Trophoblast cell (in vitro differentiated cells and primary cell): ENCODE data around the gene AVPI1.
"Not testable (repeated sequence)": the region's sequence is repeated elsewhere in the genome, so short reads cannot be mapped to it uniquely, and the experiment has no call there.

Experiments
- DNase-seq, 2 donors: peaks; one replicate each; pipeline ENCODE4 v3.0.0-alpha.2; 2016
- H2AFZ ChIP-seq: 2 replicates; pipeline ENCODE4 v1.6.1; 2013; ENCODE audit warnings: low read length, moderate library complexity, mild to moderate bottlenecking; ENCODE audit not compliant: insufficient read depth, poor library complexity
- H2AK5ac ChIP-seq: 2 replicates; pipeline ENCODE4 v1.6.1; 2013; ENCODE audit warnings: mild to moderate bottlenecking, low read length
- H2BK120ac ChIP-seq: 2 replicates; pipeline ENCODE4 v1.6.1; 2013; ENCODE audit warnings: low read length, mild to moderate bottlenecking, moderate library complexity; ENCODE audit not compliant: insufficient read depth, poor library complexity
- H2BK12ac ChIP-seq: 2 replicates; pipeline ENCODE4 v1.6.1; 2013; ENCODE audit warnings: mild to moderate bottlenecking, low read length, moderate library complexity
- H2BK5ac ChIP-seq: 2 replicates; pipeline ENCODE4 v1.6.1; 2013; ENCODE audit warnings: low read length, low read depth, moderate library complexity, mild to moderate bottlenecking; ENCODE audit not compliant: poor library complexity
- H3K14ac ChIP-seq: 2 replicates; pipeline ENCODE4 v1.6.1; 2013; ENCODE audit warnings: mild to moderate bottlenecking, low read length
- H3K18ac ChIP-seq: 2 replicates; pipeline ENCODE4 v1.6.1; 2013; ENCODE audit warnings: mild to moderate bottlenecking, low read length
- H3K23ac ChIP-seq: 2 replicates; pipeline ENCODE4 v1.6.1; 2013; ENCODE audit warnings: low read length
- H3K27ac ChIP-seq: 2 replicates; pipeline ENCODE4 v1.5.1; 2013; ENCODE audit warnings: low read depth, mild to moderate bottlenecking, inconsistent platforms, low read length, moderate library complexity
- H3K27me3 ChIP-seq: 2 replicates; pipeline ENCODE4 v1.6.1; 2013; ENCODE audit warnings: inconsistent platforms, mild to moderate bottlenecking, low read length, moderate library complexity; ENCODE audit not compliant: insufficient read depth
- H3K36me3 ChIP-seq, 2 experiments: 1 replicate in 1 of 2; 2 replicates in 1 of 2; pipeline ENCODE4 v1.6.1; 2013; ENCODE audit warnings: low read length in 2 of 2, mild to moderate bottlenecking in 2 of 2, moderate library complexity in 1 of 2; ENCODE audit not compliant: insufficient read depth in 2 of 2, control insufficient read depth in 1 of 2
- H3K4ac ChIP-seq: 2 replicates; pipeline ENCODE4 v1.6.1; 2013; ENCODE audit warnings: low read depth, mild to moderate bottlenecking, low read length, moderate library complexity
- H3K4me1 ChIP-seq, 2 experiments: 1 replicate in 1 of 2; 2 replicates in 1 of 2; pipeline ENCODE4 v1.6.1; 2013; ENCODE audit warnings: low read length in 2 of 2, mild to moderate bottlenecking in 2 of 2, moderate library complexity in 1 of 2; ENCODE audit not compliant: insufficient read depth in 2 of 2, control insufficient read depth in 1 of 2
- H3K4me2 ChIP-seq: 2 replicates; pipeline ENCODE4 v1.6.1; 2013; ENCODE audit warnings: inconsistent platforms, mild to moderate bottlenecking, low read length, moderate library complexity
- H3K4me3 ChIP-seq: 2 replicates; pipeline ENCODE4 v1.5.1; 2013; ENCODE audit warnings: mild to moderate bottlenecking, low read depth, low read length, inconsistent platforms
- H3K79me1 ChIP-seq: one replicate; pipeline ENCODE4 v1.6.1; 2013; ENCODE audit warnings: low read length
- H3K79me2 ChIP-seq: 2 replicates; pipeline ENCODE4 v1.6.1; 2013; ENCODE audit warnings: low read length, mild to moderate bottlenecking; ENCODE audit not compliant: control insufficient read depth, insufficient read depth, poor library complexity
- H3K9ac ChIP-seq: 2 replicates; pipeline ENCODE4 v1.6.1; 2013; ENCODE audit warnings: mild to moderate bottlenecking, low read length
- H3K9me3 ChIP-seq: 2 replicates; pipeline ENCODE4 v1.6.1; 2013; ENCODE audit warnings: low read depth, mild to moderate bottlenecking, control low read depth, inconsistent platforms, low read length; ENCODE audit not compliant: insufficient read depth
- H4K12ac ChIP-seq: 2 replicates; pipeline ENCODE4 v1.6.1; 2013; ENCODE audit warnings: low read depth, mild to moderate bottlenecking, low read length, moderate library complexity
- H4K8ac ChIP-seq: 2 replicates; pipeline ENCODE4 v1.6.1; 2013; ENCODE audit warnings: low read depth, mild to moderate bottlenecking, low read length, moderate library complexity
- H4K91ac ChIP-seq: one replicate; pipeline ENCODE4 v1.6.1; 2013; ENCODE audit warnings: low read depth, mild to moderate bottlenecking, low read length, moderate library complexity
- WGBS: extraction: QIAGEN DNeasy Blood & Tissue Kit; methylation state at CpG from one replicate; pipeline ENCODE4 v1.1.7; 2013; ENCODE audit warnings: missing lambda C conversion rate; ENCODE audit not compliant: insufficient read length, insufficient coverage; ENCODE audit errors: extremely low coverage; 5-methylcytosine and 5-hydroxymethylcytosine counted together

Gene AVPI1

GRCh38 chr10:97647556-97647955 is 39.5 kb downstream of the AVPI1 start:
- Histone ChIP-seq H3K14ac (no peak overlapping the region), H4K91ac (no peak overlapping the region), H3K9ac (no peak overlapping the region), H3K4ac (no peak overlapping the region), H4K12ac (no peak overlapping the region), H2BK120ac (no peak overlapping the region), H3K4me2 (no peak overlapping the region), H3K27me3 (no peaks in the 10 kb centered on the region), H3K4me3 (no peak overlapping the region), H3K79me2 (no peaks in the 10 kb centered on the region), H2BK12ac (no peak overlapping the region), H3K9me3 (no peaks in the 10 kb centered on the region), H2AK5ac (no peak overlapping the region), H2BK5ac (no peak overlapping the region), H3K79me1 (peaks cover 7% of the 10 kb centered on the region), H3K4me1 (peaks cover 6 to 15% of the 10 kb centered on the region in 2 experiments), H3K36me3 (peaks cover 6 to 21% of the 10 kb centered on the region in 2 experiments), H2AFZ (no peak overlapping the region), H3K23ac (no peak overlapping the region), H3K18ac (no peak overlapping the region), H3K27ac (no peak overlapping the region), H4K8ac (no peak overlapping the region)
- WGBS, result no CpG with 5 or more reads among the region's 1 CpG
- DNase-seq, result peak in 1 of 2 donors; percentile 73

GRCh38 chr10:97644936-97645335 is 42.1 kb downstream of the AVPI1 start:
- Histone ChIP-seq H3K18ac (no peak overlapping the region), H2AFZ (no peak overlapping the region), H4K12ac (no peak overlapping the region), H3K4me3 (no peak overlapping the region), H3K14ac (no peak overlapping the region), H4K91ac (no peak overlapping the region), H3K79me2 (peaks cover 8% of the 10 kb centered on the region), H3K27me3 (no peaks in the 10 kb centered on the region), H2BK5ac (no peak overlapping the region), H3K4ac (no peak overlapping the region), H3K23ac (no peak overlapping the region), H3K36me3 (peaks cover 2 to 11% of the 10 kb centered on the region in 2 experiments), H3K4me1 (peaks cover 3 to 13% of the 10 kb centered on the region in 2 experiments), H3K4me2 (no peak overlapping the region), H2BK12ac (no peak overlapping the region), H3K9ac (no peak overlapping the region), H3K9me3 (no peaks in the 10 kb centered on the region), H3K79me1 (peaks cover 4% of the 10 kb centered on the region), H2AK5ac (no peak overlapping the region), H2BK120ac (no peak overlapping the region), H3K27ac (no peak overlapping the region), H4K8ac (no peak overlapping the region)
- DNase-seq, result no peak
- no CpG with 5 or more reads among the region's 4 CpGs for WGBS

GRCh38 chr10:97643441-97643985 is 43.5 kb downstream of the AVPI1 start:
- H2BK120ac ChIP-seq, result no peak overlapping the region
- H4K91ac ChIP-seq, result no peak overlapping the region
- no peak overlapping the region for H3K4ac ChIP-seq
- H2BK5ac ChIP-seq, result no peak overlapping the region
- H3K14ac ChIP-seq, result no peak overlapping the region
- H3K23ac ChIP-seq, result no peak overlapping the region
- H3K36me3 ChIP-seq, result peaks cover 2 to 11% of the 10 kb centered on the region in 2 experiments
- no peak overlapping the region for H3K9ac ChIP-seq
- peaks cover 3 to 8% of the 10 kb centered on the region in 2 experiments for H3K4me1 ChIP-seq
- H3K79me2 ChIP-seq, result peaks cover 8% of the 10 kb centered on the region
- H3K79me1 ChIP-seq, result peaks cover 4% of the 10 kb centered on the region
- H2AK5ac ChIP-seq, result no peak overlapping the region
- no peak overlapping the region for H3K27ac ChIP-seq
- DNase-seq, result no peak
- H3K4me3 ChIP-seq, result no peak overlapping the region
- H3K4me2 ChIP-seq, result no peak overlapping the region
- H3K27me3 ChIP-seq, result no peaks in the 10 kb centered on the region
- H2BK12ac ChIP-seq, result no peak overlapping the region
- H2AFZ ChIP-seq, result no peak overlapping the region
- WGBS, result no CpG with 5 or more reads among the region's 4 CpGs
- H4K8ac ChIP-seq, result no peak overlapping the region
- no peak overlapping the region for H3K18ac ChIP-seq
- no peaks in the 10 kb centered on the region for H3K9me3 ChIP-seq
- no peak overlapping the region for H4K12ac ChIP-seq

GRCh38 chr10:97642471-97643159 is 44.4 kb downstream of the AVPI1 start:
- H3K23ac ChIP-seq, result not testable (repeated sequence)
- WGBS, result 100% methylated on average over 1 of the region's 13 CpGs

More at GRCh38 chr10:97642471-97643159, 44.4 kb downstream of the AVPI1 start:
- not testable (repeated sequence) for H2BK5ac ChIP-seq, H3K14ac ChIP-seq, H4K12ac ChIP-seq, H2BK12ac ChIP-seq, H3K27ac ChIP-seq, H3K4me2 ChIP-seq, H3K4me3 ChIP-seq, H2AFZ ChIP-seq, H4K91ac ChIP-seq, H3K79me2 ChIP-seq, H3K4me1 ChIP-seq, H3K27me3 ChIP-seq, H3K9me3 ChIP-seq, H2AK5ac ChIP-seq, H3K18ac ChIP-seq, H4K8ac ChIP-seq, H3K79me1 ChIP-seq, DNase-seq, H3K9ac ChIP-seq, H2BK120ac ChIP-seq
- peak overlapping the region; percentile 65 for H3K4ac ChIP-seq
- peaks cover 2 to 11% of the 10 kb centered on the region in 2 experiments for H3K36me3 ChIP-seq
